ENCODE data around the gene KCTD11. TPM values are rescaled to one million over a fixed set of nuclear protein-coding genes. Genes with fewer than 3 reads are reported as not detected.

The KCTD11 gene
- polyA plus RNA-seq, 1 donor (not counting 4 experiments of a cell fraction or from before 2014, with no cell fraction given): 18.5 TPM

GRCh38 chr17:7379134-7379533 lies 27.2 kb downstream of the KCTD11 start:
- DNase-seq (ENCODE audit: low read depth, low spot score): no peak
- no peak overlapping the region for H3K9ac ChIP-seq (ENCODE audit: control insufficient read depth, extremely low read depth, insufficient read depth, low read length)
- FAIRE-seq: no peak
- no peaks in the 10 kb centered on the region for H3K9me1 ChIP-seq (ENCODE audit: control insufficient read depth, extremely low read depth, insufficient read depth, low read length)
- H3K4me2 ChIP-seq (ENCODE audit: control insufficient read depth, extremely low read depth, insufficient read depth, low read depth, low read length): no peak overlapping the region
- H3K36me3 ChIP-seq (ENCODE audit: control insufficient read depth in 2 of 2, extremely low read depth in 1 of 2, insufficient read depth in 2 of 2, low read length in 2 of 2): peaks cover 0 to 5% of the 10 kb centered on the region in 2 experiments
- H2AFZ ChIP-seq (ENCODE audit: control insufficient read depth, low read length): no peak overlapping the region
- H3K27me3 ChIP-seq (ENCODE audit: control insufficient read depth, extremely low read depth, insufficient read depth, low read length): no peaks in the 10 kb centered on the region
- H3K27ac ChIP-seq (ENCODE audit: control insufficient read depth, insufficient read depth, low read length): no peak overlapping the region
- no peak overlapping the region for H3K4me3 ChIP-seq (ENCODE audit: control insufficient read depth in 2 of 3, extremely low read depth in 1 of 3, insufficient read depth in 2 of 3, low read depth in 1 of 3, low read length in 3 of 3)
- dilution Hi-C loops (cut with MboI; ENCODE audit: extremely low pct_ligation_motif_present, low sequenced_read_pairs): no loop called here
- no peaks in the 10 kb centered on the region for H4K20me1 ChIP-seq (ENCODE audit: control insufficient read depth, extremely low read depth, insufficient read depth, low read length)
- peaks cover 7% of the 10 kb centered on the region for H3K79me2 ChIP-seq (ENCODE audit: control insufficient read depth, insufficient read depth, low read length)
- TF ChIP-seq CTCF (optimal IDR thresholded peaks at IDR 0.05 in 1 of 3, IDR thresholded peaks at IDR 0.05 in 1 of 3, conservative IDR thresholded peaks at IDR 0.05 in 1 of 3; ENCODE audit: extremely low read depth in 1 of 3, insufficient read depth in 2 of 3, low read length in 3 of 3): no peak
- TF ChIP-seq EZH2 (IDR thresholded peaks at IDR 0.05; ENCODE audit: low read length): no peak
- H3K9me3 ChIP-seq (ENCODE audit: control insufficient read depth, low read depth, low read length): no peaks in the 10 kb centered on the region
- H3K4me1 ChIP-seq (ENCODE audit: control insufficient read depth, extremely low read depth, insufficient read depth, low read length): peaks cover 14% of the 10 kb centered on the region

DNA sequence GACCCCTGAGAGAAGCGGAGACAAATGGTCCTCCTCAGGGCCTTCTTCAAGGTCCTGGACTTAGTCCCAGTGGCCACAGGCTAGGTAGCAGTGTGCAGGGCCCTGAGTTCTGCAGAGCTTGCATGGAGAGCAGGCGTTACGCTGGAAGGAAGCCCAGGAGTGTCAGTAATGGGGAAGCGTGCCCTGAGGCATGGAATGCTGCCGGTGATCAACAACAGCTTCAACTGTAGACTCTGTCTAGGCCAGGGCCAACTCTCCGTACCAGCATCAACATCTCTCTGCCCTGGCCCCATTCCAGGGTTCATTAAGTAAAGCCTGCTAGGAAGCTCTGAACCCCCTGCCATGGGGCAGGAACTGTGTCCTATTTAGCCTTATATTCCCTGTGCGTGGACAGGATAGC lies 28.4 kb downstream of the KCTD11 start:
- Histone ChIP-seq H3K9me3 (ENCODE audit: control insufficient read depth, low read depth, low read length) (no peaks in the 10 kb centered on the region), H3K27me3 (ENCODE audit: control insufficient read depth, extremely low read depth, insufficient read depth, low read length) (no peaks in the 10 kb centered on the region), H3K27ac (ENCODE audit: control insufficient read depth, insufficient read depth, low read length) (no peak overlapping the region), H3K79me2 (ENCODE audit: control insufficient read depth, insufficient read depth, low read length) (peaks cover 7% of the 10 kb centered on the region), H3K4me1 (ENCODE audit: control insufficient read depth, extremely low read depth, insufficient read depth, low read length) (peaks cover 14% of the 10 kb centered on the region), H3K36me3 (ENCODE audit: control insufficient read depth in 2 of 2, extremely low read depth in 1 of 2, insufficient read depth in 2 of 2, low read length in 2 of 2) (peaks cover 0 to 7% of the 10 kb centered on the region in 2 experiments), H4K20me1 (ENCODE audit: control insufficient read depth, extremely low read depth, insufficient read depth, low read length) (no peaks in the 10 kb centered on the region), H2AFZ (ENCODE audit: control insufficient read depth, low read length) (peak overlapping the region; percentile 91), H3K9me1 (ENCODE audit: control insufficient read depth, extremely low read depth, insufficient read depth, low read length) (no peaks in the 10 kb centered on the region), H3K4me2 (ENCODE audit: control insufficient read depth, extremely low read depth, insufficient read depth, low read depth, low read length) (peak overlapping the region; percentile 82), H3K9ac (ENCODE audit: control insufficient read depth, extremely low read depth, insufficient read depth, low read length) (peak overlapping the region; percentile 76), H3K4me3 (ENCODE audit: control insufficient read depth in 2 of 3, extremely low read depth in 1 of 3, insufficient read depth in 2 of 3, low read depth in 1 of 3, low read length in 3 of 3) (peak overlapping the region; percentile 62 to 84 (median 73))
- peak; percentile 79 for FAIRE-seq
- no peak for DNase-seq (ENCODE audit: low read depth, low spot score)
- dilution Hi-C loops (cut with MboI; ENCODE audit: extremely low pct_ligation_motif_present, low sequenced_read_pairs): no loop called here
- no peak for TF ChIP-seq EZH2 (IDR thresholded peaks at IDR 0.05; ENCODE audit: low read length)
- TF ChIP-seq CTCF (optimal IDR thresholded peaks at IDR 0.05 in 1 of 3, IDR thresholded peaks at IDR 0.05 in 1 of 3, conservative IDR thresholded peaks at IDR 0.05 in 1 of 3; ENCODE audit: extremely low read depth in 1 of 3, insufficient read depth in 2 of 3, low read length in 3 of 3): no peak

All from keratinocyte (primary cell).